ENCODE results near the gene RXRB. TPM values are rescaled to one million over a fixed set of nuclear protein-coding genes. Genes with fewer than 3 reads are reported as not detected.

Gene RXRB
- total and polyA plus RNA-seq, 2 of the 13 experiments (the other 11 are each of a cell fraction or from before 2014, with no cell fraction given) = 26.7 to 55.7 TPM

GRCh38 chr6:33248932-33249731 lies 48.7 kb upstream of the RXRB start:
- POLR2A ChIA-PET = interaction anchor here (0.6 to 5.1 kb wide), 34 partner anchors 11 to 278 kb away, joined by 3 to 94 read pairs (median 6); partner anchors contain the start of genes B3GALT4, CUTA, HSD17B8 and PFDN6
- H3K27me3 ChIP-seq (ENCODE audit: control insufficient read depth in 1 of 2, insufficient read depth in 2 of 2, low read length in 2 of 2) = no peaks in the 10 kb centered on the region; a peak in 1 of 5 replicates
- no peaks in the 10 kb centered on the region for H3K9me3 ChIP-seq (ENCODE audit: low read length)
- H3K4me2 ChIP-seq (ENCODE audit: low read depth, low read length) = peak overlapping the region; percentile 100
- DNase-seq (ENCODE audit: low spot score) (peak; percentile 99), ATAC-seq (peak; percentile 93), FAIRE-seq (peak; percentile 99)
- H4K20me1 ChIP-seq (ENCODE audit: insufficient read depth, low read length) = no peaks in the 10 kb centered on the region
- in situ Hi-C loops (cut with HindIII; ENCODE audit: extremely low pct_ligation_motif_present, low pct_unique_long_range_greater_than_20kb) = loop anchor here (5.0 kb wide), 4 partner anchors 47 to 232 kb away; partner anchors contain the start of genes HSD17B8, RXRB and SLC39A7
- H3K79me2 ChIP-seq (ENCODE audit: insufficient read depth, low read length) = no peaks in the 10 kb centered on the region
- peak overlapping the region; percentile 80 to 89 (median 86) for H3K4me3 ChIP-seq (replicated peaks in 1 of 3; ENCODE audit: insufficient read depth in 1 of 3, low read depth in 2 of 3, low read length in 3 of 3)
- peak overlapping the region; percentile 96 for H3K9ac ChIP-seq (ENCODE audit: insufficient read depth, low read depth, low read length)
- peaks cover 29% of the 10 kb centered on the region for H3K4me1 ChIP-seq (ENCODE audit: insufficient read depth, low read length)
- H2AFZ ChIP-seq (ENCODE audit: low read length) = no peak overlapping the region
- CTCF ChIA-PET (ENCODE audit: low intra/inter-chr PET ratio, low total read pairs) = interaction anchor here (1.0 to 3.1 kb wide), 8 partner anchors 44 to 234 kb away, joined by 4 to 19 read pairs (median 8); partner anchors contain the start of gene HSD17B8
- H3K27ac ChIP-seq (ENCODE audit: extremely low read length, insufficient read depth, low read length) = peak overlapping the region; percentile 94
- intact Hi-C loops (cut with micrococcal nuclease; ENCODE audit: unreplicated experiment) = loop anchor here (1.0 to 2.0 kb wide), 5 partner anchors 48 to 234 kb away; partner anchors contain the start of genes RXRB and SLC39A7
- peaks cover 0 to 2% of the 10 kb centered on the region in 2 experiments; a peak in 3 of 5 replicates for H3K36me3 ChIP-seq (replicated peaks in 1 of 2; ENCODE audit: control insufficient read depth in 1 of 2, insufficient read depth in 2 of 2, low read length in 2 of 2)
- 0% methylated on average over 38 of the region's 58 CpGs for WGBS (ENCODE audit: low lambda C conversion rate)
- BruUV-seq (replicated peaks) = no TSS peak
- no peak for TF ChIP-seq ZNF296 (CRISPR knock-in tag; conservative IDR thresholded peaks at IDR 0.05)
- TF ChIP-seq ZNF468 (CRISPR knock-in tag; IDR thresholded peaks at IDR 0.05) = no peak
- no peak for TF ChIP-seq KLF13 (CRISPR knock-in tag; IDR thresholded peaks at IDR 0.05)
- TF ChIP-seq, protein P1, sequence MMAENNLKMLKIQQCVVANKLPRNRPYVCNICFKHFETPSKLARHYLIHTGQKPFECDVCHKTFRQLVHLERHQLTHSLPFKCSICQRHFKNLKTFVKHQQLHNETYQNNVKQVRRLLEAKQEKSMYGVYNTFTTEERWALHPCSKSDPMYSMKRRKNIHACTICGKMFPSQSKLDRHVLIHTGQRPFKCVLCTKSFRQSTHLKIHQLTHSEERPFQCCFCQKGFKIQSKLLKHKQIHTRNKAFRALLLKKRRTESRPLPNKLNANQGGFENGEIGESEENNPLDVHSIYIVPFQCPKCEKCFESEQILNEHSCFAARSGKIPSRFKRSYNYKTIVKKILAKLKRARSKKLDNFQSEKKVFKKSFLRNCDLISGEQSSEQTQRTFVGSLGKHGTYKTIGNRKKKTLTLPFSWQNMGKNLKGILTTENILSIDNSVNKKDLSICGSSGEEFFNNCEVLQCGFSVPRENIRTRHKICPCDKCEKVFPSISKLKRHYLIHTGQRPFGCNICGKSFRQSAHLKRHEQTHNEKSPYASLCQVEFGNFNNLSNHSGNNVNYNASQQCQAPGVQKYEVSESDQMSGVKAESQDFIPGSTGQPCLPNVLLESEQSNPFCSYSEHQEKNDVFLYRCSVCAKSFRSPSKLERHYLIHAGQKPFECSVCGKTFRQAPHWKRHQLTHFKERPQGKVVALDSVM (CRISPR knock-in tag; IDR thresholded peaks at IDR 0.05) = peak; percentile 89
- peak; percentile 3; the same call in 1 of the 2 replicates for TF ChIP-seq ZNF567 (CRISPR knock-in tag; IDR thresholded peaks at IDR 0.05; ENCODE audit: borderline replicate concordance)
- TF ChIP-seq, protein P2, sequence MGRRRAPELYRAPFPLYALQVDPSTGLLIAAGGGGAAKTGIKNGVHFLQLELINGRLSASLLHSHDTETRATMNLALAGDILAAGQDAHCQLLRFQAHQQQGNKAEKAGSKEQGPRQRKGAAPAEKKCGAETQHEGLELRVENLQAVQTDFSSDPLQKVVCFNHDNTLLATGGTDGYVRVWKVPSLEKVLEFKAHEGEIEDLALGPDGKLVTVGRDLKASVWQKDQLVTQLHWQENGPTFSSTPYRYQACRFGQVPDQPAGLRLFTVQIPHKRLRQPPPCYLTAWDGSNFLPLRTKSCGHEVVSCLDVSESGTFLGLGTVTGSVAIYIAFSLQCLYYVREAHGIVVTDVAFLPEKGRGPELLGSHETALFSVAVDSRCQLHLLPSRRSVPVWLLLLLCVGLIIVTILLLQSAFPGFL (CRISPR knock-in tag; IDR thresholded peaks at IDR 0.05) = no peak
- TF ChIP-seq DRAP1 (CRISPR knock-in tag; IDR thresholded peaks at IDR 0.05) = peak; percentile 87
- TF ChIP-seq ZNF431 (CRISPR knock-in tag; IDR thresholded peaks at IDR 0.05; ENCODE audit: borderline replicate concordance, low read depth) = no peak
- TF ChIP-seq MTERF4 (CRISPR knock-in tag; IDR thresholded peaks at IDR 0.05) = no peak
- peak in 1 of 2 experiments; percentile 66; a peak in 2 of 4 replicates for TF ChIP-seq NR2F1 (CRISPR knock-in tag; IDR thresholded peaks at IDR 0.05)
- no peak; the same call in 1 of the 2 replicates for TF ChIP-seq ZNF703 (CRISPR knock-in tag; IDR thresholded peaks at IDR 0.05; ENCODE audit: borderline replicate concordance)
- peak; percentile 75 for TF ChIP-seq ZNF205 (CRISPR knock-in tag; IDR thresholded peaks at IDR 0.05)
- TF ChIP-seq, protein P3, sequence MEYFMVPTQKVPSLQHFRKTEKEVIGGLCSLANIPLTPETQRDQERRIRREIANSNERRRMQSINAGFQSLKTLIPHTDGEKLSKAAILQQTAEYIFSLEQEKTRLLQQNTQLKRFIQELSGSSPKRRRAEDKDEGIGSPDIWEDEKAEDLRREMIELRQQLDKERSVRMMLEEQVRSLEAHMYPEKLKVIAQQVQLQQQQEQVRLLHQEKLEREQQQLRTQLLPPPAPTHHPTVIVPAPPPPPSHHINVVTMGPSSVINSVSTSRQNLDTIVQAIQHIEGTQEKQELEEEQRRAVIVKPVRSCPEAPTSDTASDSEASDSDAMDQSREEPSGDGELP (IDR thresholded peaks at IDR 0.05; ENCODE audit: borderline replicate concordance, low read depth) = no peak
- no peak for TF ChIP-seq ZNF672 (CRISPR knock-in tag; IDR thresholded peaks at IDR 0.05)
